Skin of body (tissue), 2 donors: Measurements from ENCODE around the gene UST. TPM values are rescaled to one million over a fixed set of nuclear protein-coding genes. Genes with fewer than 3 reads are reported as not detected.

Experiments
- DNase-seq: peaks from one replicate; lab custom pipeline; 2025; lab: John Stamatoyannopoulos, UW
- total RNA-seq: library from RNA; depleted of rRNA; stranded (reverse); fragments of >200 nt; gene quantifications from one replicate; pipeline ENCODE4 v1.2.3, GENCODE V29; 2014

The UST gene
- total RNA-seq, result 25.0 TPM

GRCh38 chr6:148746363-148747144 lies at the start of gene UST:
Gene UST, plus strand, starts transcription at chr6:148747030. Its CDS starts 401 bp downstream, at chr6:148747431.
- DNase-seq, result peak; percentile 98

GRCh38 chr6:148697895-148698440 lies 48.9 kb upstream of the UST start:
- DNase-seq, result no peak

GRCh38 chr6:148698671-148699180 lies 48.1 kb upstream of the UST start:
- DNase-seq, result no peak

GRCh38 chr6:148700047-148700715 lies 46.6 kb upstream of the UST start:
- no peak for DNase-seq

- DNase-seq, result peak; percentile 22
Measured at GRCh38 chr6:148700741-148701311, 46.0 kb upstream of the UST start.

GRCh38 chr6:148701375-148701774 lies 45.5 kb upstream of the UST start:
- DNase-seq, result no peak

GRCh38 chr6:148703900-148704299 lies 42.9 kb upstream of the UST start:
- DNase-seq, result no peak

- no peak for DNase-seq
Measured at GRCh38 chr6:148704400-148705246, 42.2 kb upstream of the UST start.

GRCh38 chr6:148708707-148709106 lies 38.1 kb upstream of the UST start:
- DNase-seq, result peak; percentile 90

GRCh38 chr6:148709577-148709976 lies 37.3 kb upstream of the UST start:
- DNase-seq, result peak; percentile 21

- DNase-seq, result no peak
Measured at GRCh38 chr6:148711833-148712654, 34.8 kb upstream of the UST start.

GRCh38 chr6:148713033-148713738 lies 33.6 kb upstream of the UST start:
- DNase-seq, result no peak

GRCh38 chr6:148713921-148714320 lies 32.9 kb upstream of the UST start:
- DNase-seq, result peak; percentile 71

GRCh38 chr6:148716811-148717210 lies 30.0 kb upstream of the UST start:
- no peak for DNase-seq

- peak; percentile 86 for DNase-seq
Measured at GRCh38 chr6:148720406-148720805, 26.4 kb upstream of the UST start.

- DNase-seq, result no peak
Measured at GRCh38 chr6:148720897-148721296, 25.9 kb upstream of the UST start.

- peak; percentile 20 for DNase-seq
Measured at GRCh38 chr6:148723484-148723883, 23.3 kb upstream of the UST start.

- no peak for DNase-seq
Measured at GRCh38 chr6:148724428-148724827, 22.4 kb upstream of the UST start.

GRCh38 chr6:148727104-148727503 lies 19.7 kb upstream of the UST start:
- DNase-seq, result no peak

GRCh38 chr6:148735989-148736388 lies 10.8 kb upstream of the UST start:
- no peak for DNase-seq
